B cell (primary cell): ENCODE data around the gene NCAPG. TPM values are rescaled to one million over a fixed set of nuclear protein-coding genes. Genes with fewer than 3 reads are reported as not detected.

ENCODE experiments used
- ATAC-seq: fragments of 200-7000 bp; cut with Tn5 transposase; one replicate; pipeline ENCODE4 v1.10.0; 2021; ENCODE audit warnings: low read depth, mild to moderate bottlenecking, moderate number of reproducible peaks, moderate library complexity
- CTCF ChIA-PET: fragments of 350-600 bp; sonication (Branson Sonifier 250); formaldehyde crosslinking; loops from one replicate; lab custom pipeline; 2021; ENCODE audit warnings: antibody characterized with exemption, inconsistent platforms; lab: Charles Lee
- POLR2A ChIA-PET: fragments of 350-600 bp; sonication (Branson Sonifier 250); formaldehyde crosslinking; loops from one replicate; lab custom pipeline; 2021; ENCODE audit warnings: antibody characterized with exemption; lab: Charles Lee
- DNase-seq: peaks from one replicate; pipeline ENCODE4 v3.0.0; 2013
- H2AFZ ChIP-seq: 2 replicates; pipeline ENCODE4 v1.6.1; 2012; ENCODE audit warnings: mild to moderate bottlenecking, low read depth, low read length; ENCODE audit not compliant: insufficient read depth, poor library complexity, severe bottlenecking
- H3K27ac ChIP-seq, 2 donors: 1 replicate in 1 of 2; 2 replicates in 1 of 2; pipeline ENCODE4 v1.5.1; 2012 to 2013; ENCODE audit warnings: low read length in 2 of 2, mild to moderate bottlenecking in 2 of 2, moderate library complexity in 1 of 2
- H3K27me3 ChIP-seq, 4 experiments: fragments of 200-600 bp in 1 of 4; sonication (generic) in 1 of 4; replicated peaks in 1 of 4; 1 replicate in 2 of 4; 2 replicates in 2 of 4; pipeline versions ENCODE4 v1.6.1 to v1.7.0; 2013 to 2016; ENCODE audit warnings: low read length in 3 of 4, mild to moderate bottlenecking in 2 of 4, mixed read lengths in 1 of 4, moderate library complexity in 1 of 4; ENCODE audit not compliant: insufficient read depth in 4 of 4, control insufficient read depth in 3 of 4; ENCODE audit errors: control extremely low read depth in 1 of 4
- H3K36me3 ChIP-seq, 2 experiments: replicated peaks in 1 of 2; 1 replicate in 1 of 2; 2 replicates in 1 of 2; pipeline versions ENCODE4 v1.6.1 to v1.7.1; 2013; ENCODE audit warnings: low read length in 1 of 2; ENCODE audit not compliant: insufficient read depth in 2 of 2, control insufficient read depth in 1 of 2; ENCODE audit errors: control extremely low read depth in 1 of 2, extremely low read depth in 1 of 2
- H3K4me1 ChIP-seq, 2 donors: fragments of 200-600 bp in 1 of 2; sonication (generic) in 1 of 2; 1 replicate in 1 of 2; 2 replicates in 1 of 2; pipeline versions ENCODE4 v1.5.1 to v1.6.1; 2013 to 2017; ENCODE audit warnings: low read length in 2 of 2; ENCODE audit not compliant: control insufficient read depth in 2 of 2, insufficient read depth in 2 of 2
- H3K4me2 ChIP-seq: replicated peaks from 2 replicates; pipeline ENCODE3; 2012; ENCODE audit warnings: mild to moderate bottlenecking, low read depth, low read length; ENCODE audit not compliant: poor library complexity, severe bottlenecking
- H3K4me3 ChIP-seq, 5 experiments: fragments of 200-600 bp in 1 of 5; sonication (generic) in 1 of 5; 1 replicate in 3 of 5; 2 replicates in 2 of 5; pipeline versions ENCODE4 v1.5.1 to v1.7.0; 2011 to 2016; ENCODE audit warnings: low read length in 4 of 5, mild to moderate bottlenecking in 4 of 5, low read depth in 2 of 5, control low read depth in 1 of 5, moderate library complexity in 1 of 5; ENCODE audit not compliant: insufficient read depth in 1 of 5; ENCODE audit errors: control extremely low read depth in 1 of 5, extremely low read depth in 1 of 5
- H3K79me2 ChIP-seq: fragments of 200-600 bp; sonication (generic); one replicate; pipeline ENCODE4 v1.6.0; 2016; ENCODE audit warnings: low read length; ENCODE audit not compliant: control insufficient read depth, insufficient read depth
- H3K9ac ChIP-seq: fragments of 200-600 bp; sonication (generic); 2 replicates; pipeline ENCODE4 v1.6.1; 2017; ENCODE audit warnings: mild to moderate bottlenecking, low read length, moderate library complexity
- H3K9me3 ChIP-seq, 3 donors: one replicate each; pipeline versions ENCODE4 v1.6.1 to v1.7.1; 2013; ENCODE audit warnings: low read length in 2 of 3; ENCODE audit not compliant: control insufficient read depth in 2 of 3, insufficient read depth in 1 of 3; ENCODE audit errors: control extremely low read depth in 1 of 3
- H4K20me1 ChIP-seq: 2 replicates; pipeline ENCODE4 v1.6.0; 2012; ENCODE audit warnings: mild to moderate bottlenecking, low read length; ENCODE audit not compliant: insufficient read depth, control insufficient read depth, poor library complexity, severe bottlenecking
- H3K27ac Mint-ChIP-seq: one replicate; pipeline ENCODE4 v1.8.0; 2021; ENCODE audit warnings: mixed read lengths
- H3K27me3 Mint-ChIP-seq: one replicate; pipeline ENCODE4 v1.8.0; 2021; ENCODE audit warnings: mixed read lengths
- H3K4me1 Mint-ChIP-seq: one replicate; pipeline ENCODE4 v1.8.0; 2021; ENCODE audit warnings: mixed read lengths
- H3K4me3 Mint-ChIP-seq: one replicate; pipeline ENCODE4 v1.8.0; 2021; ENCODE audit warnings: mixed read lengths
- H3K9me3 Mint-ChIP-seq: one replicate; pipeline ENCODE4 v1.8.0; 2022; ENCODE audit warnings: mixed read lengths; ENCODE audit not compliant: insufficient read depth
- EZH2 ChIP-seq: IDR thresholded peaks from 2 replicates; pipeline ENCODE4 v1.6.1; 2012; ENCODE audit warnings: borderline replicate concordance, low read depth, mild to moderate bottlenecking, moderate library complexity, low read length; ENCODE audit not compliant: insufficient read depth, poor library complexity, severe bottlenecking
- WGBS: methylation state at CpG from one replicate; pipeline ENCODE4 v1.1.5; 2013; ENCODE audit warnings: missing lambda C conversion rate; ENCODE audit not compliant: insufficient coverage; 5-methylcytosine and 5-hydroxymethylcytosine counted together
- intact Hi-C: fragments of 100-400 bp; cut with micrococcal nuclease; formaldehyde crosslinking; loops from one replicate; pipeline ENCODE4 v1.10.0; 2022
- polyA plus RNA-seq: library from polyadenylated mRNA; depleted of rRNA; stranded (reverse); fragments of >200 nt; gene quantifications from 2 replicates; pipeline ENCODE4 v1.2.3, GENCODE V29; 2012
- total RNA-seq, 2 donors: library from RNA; stranded (reverse); fragments of 120-200 nt in 1 of 2; gene quantifications; 1 replicate in 1 of 2; 2 replicates in 1 of 2; pipeline versions ENCODE4 v1.2.3 to v1.2.4, GENCODE V29; 2013 to 2022
- TF ChIP-seq, protein P1 (sequence below): fragments of 200-600 bp; IDR thresholded peaks from one replicate; pipeline ENCODE4 v1.8.0; 2022; ENCODE audit warnings: antibody characterized with exemption, mild to moderate bottlenecking

Gene NCAPG
- total and polyA plus RNA-seq, 2 donors (not counting 1 experiment from before 2014, with no cell fraction given), result 0.13 to 0.84 TPM

DNA sequence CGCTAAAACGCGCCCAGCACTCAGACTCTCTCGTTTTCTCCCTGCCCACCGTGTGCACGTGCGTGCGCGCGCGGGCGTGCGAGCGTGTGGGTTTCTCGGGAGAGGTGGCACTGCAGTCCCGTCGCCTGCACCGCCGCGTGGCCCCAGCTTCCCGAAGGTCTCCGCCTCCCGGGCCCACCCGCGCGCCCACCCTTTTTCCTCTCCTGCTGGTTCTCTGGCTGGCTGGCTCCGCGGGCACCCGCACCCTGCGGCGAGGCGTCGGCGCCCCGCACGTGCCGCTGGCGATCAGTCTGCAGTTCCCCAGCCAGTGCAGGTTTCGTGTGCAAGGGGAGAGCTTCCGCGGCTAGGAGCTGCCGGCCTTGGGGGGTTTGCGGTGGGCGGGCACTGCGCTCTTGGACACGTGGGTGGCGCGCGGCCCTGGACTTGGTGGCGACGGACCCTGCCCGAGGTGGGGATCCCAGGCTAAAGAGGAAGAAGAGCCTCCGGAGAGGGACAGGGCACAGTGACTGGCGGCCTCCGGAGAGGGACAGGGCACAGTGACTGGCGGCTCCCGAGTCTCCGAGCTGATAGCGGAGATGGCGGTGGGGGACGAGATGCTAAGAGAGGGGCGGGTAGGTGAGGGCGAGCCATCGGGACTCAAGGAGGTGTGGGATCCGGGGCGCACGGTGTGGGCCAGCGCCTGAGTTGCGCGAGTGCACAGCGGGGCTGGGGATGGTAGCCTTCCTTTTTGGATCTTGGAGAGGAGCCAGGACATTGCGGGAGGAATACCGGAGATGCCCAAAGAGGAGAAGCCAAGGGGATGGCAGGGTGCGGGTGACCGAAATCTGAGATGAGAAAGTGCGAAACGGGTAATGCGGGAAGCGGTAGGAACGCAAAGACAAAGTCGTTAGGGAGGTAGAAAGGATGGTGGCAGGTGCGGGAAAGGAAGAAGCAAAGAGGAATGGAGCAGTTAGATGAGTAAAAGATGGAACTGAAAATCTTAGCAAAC, 29.2 kb upstream of the NCAPG start, which contains the start of gene FAM184B:
FAM184B (minus strand) TSS at position 322 of the 988 bp plus-strand sequence. CDS start 322 bp downstream, outside the sequence.
- no peak within 1 kb of the TSS for H2AFZ ChIP-seq
- CTCF ChIA-PET, result no interaction called here
- Mint-ChIP-seq H3K27ac (no peak within 1 kb of the TSS), H3K9me3 (no peaks in the 10 kb centered on the region), H3K4me1 (peaks cover 16% of the 10 kb centered on the region), H3K27me3 (peaks cover 23% of the 10 kb centered on the region), H3K4me3 (peak within 1 kb of the TSS; percentile 16)
- no peak within 1 kb of the TSS for H3K4me3 ChIP-seq
- no peaks in the 10 kb centered on the region for H4K20me1 ChIP-seq
- H3K4me1 ChIP-seq, result peaks cover 14 to 23% of the 10 kb centered on the region in 2 donors
- no peak within 1 kb of the TSS for H3K27ac ChIP-seq
- H3K27me3 ChIP-seq, result peaks cover 0 to 25% (median 18%) of the 10 kb centered on the region in 4 experiments
- POLR2A ChIA-PET, result no interaction called here
- intact Hi-C loops, result no loop called here
- no peaks in the 10 kb centered on the region for H3K79me2 ChIP-seq
- H3K36me3 ChIP-seq, result peaks cover 0 to 2% of the 10 kb centered on the region in 2 experiments
- peaks cover 0 to 5% (median 0%) of the 10 kb centered on the region in 3 donors for H3K9me3 ChIP-seq
- DNase-seq, result no peak
- H3K9ac ChIP-seq, result no peak within 1 kb of the TSS
- peak within 1 kb of the TSS; percentile 46 for H3K4me2 ChIP-seq
- no peak for ATAC-seq
- 10% methylated on average over 79 of the region's 82 CpGs for WGBS
- TF ChIP-seq, protein P1, sequence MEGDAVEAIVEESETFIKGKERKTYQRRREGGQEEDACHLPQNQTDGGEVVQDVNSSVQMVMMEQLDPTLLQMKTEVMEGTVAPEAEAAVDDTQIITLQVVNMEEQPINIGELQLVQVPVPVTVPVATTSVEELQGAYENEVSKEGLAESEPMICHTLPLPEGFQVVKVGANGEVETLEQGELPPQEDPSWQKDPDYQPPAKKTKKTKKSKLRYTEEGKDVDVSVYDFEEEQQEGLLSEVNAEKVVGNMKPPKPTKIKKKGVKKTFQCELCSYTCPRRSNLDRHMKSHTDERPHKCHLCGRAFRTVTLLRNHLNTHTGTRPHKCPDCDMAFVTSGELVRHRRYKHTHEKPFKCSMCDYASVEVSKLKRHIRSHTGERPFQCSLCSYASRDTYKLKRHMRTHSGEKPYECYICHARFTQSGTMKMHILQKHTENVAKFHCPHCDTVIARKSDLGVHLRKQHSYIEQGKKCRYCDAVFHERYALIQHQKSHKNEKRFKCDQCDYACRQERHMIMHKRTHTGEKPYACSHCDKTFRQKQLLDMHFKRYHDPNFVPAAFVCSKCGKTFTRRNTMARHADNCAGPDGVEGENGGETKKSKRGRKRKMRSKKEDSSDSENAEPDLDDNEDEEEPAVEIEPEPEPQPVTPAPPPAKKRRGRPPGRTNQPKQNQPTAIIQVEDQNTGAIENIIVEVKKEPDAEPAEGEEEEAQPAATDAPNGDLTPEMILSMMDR, result no peak
- TF ChIP-seq EZH2, result no peak

DNA sequence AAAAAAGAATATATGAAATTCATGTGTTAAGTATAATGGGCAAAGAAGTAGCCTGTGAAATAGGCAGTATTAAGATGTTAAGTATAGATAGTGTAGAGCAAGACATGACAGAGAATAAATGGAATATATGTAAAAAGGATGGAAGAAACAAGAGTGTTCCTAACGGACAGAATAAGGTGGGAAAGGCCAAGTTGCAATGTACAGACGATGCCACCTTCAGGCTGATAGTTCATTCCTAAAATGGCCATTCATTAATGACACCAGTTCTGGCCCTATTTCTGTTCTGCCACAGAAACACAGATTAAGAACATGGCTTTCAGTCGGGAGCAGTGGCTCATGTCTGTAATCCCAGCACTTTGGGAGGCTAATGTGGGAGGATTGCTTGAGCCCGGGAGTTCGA, 24.9 kb upstream of the NCAPG start:
- Mint-ChIP-seq H3K4me3 (no peak overlapping the region), H3K4me1 (peaks cover 19% of the 10 kb centered on the region), H3K27me3 (peaks cover 10% of the 10 kb centered on the region), H3K9me3 (no peaks in the 10 kb centered on the region), H3K27ac (no peak overlapping the region)
- ATAC-seq (no peak), DNase-seq (no peak)
- 100% methylated on average over 2 of the region's 5 CpGs for WGBS
- Histone ChIP-seq H3K36me3 (peaks cover 0 to 2% of the 10 kb centered on the region in 2 experiments), H4K20me1 (no peaks in the 10 kb centered on the region), H2AFZ (no peak overlapping the region), H3K4me3 (no peak overlapping the region), H3K9me3 (peaks cover 0 to 5% (median 0%) of the 10 kb centered on the region in 3 donors), H3K27me3 (peaks cover 0 to 14% (median 5%) of the 10 kb centered on the region in 4 experiments), H3K4me1 (peaks cover 13 to 21% of the 10 kb centered on the region in 2 donors), H3K4me2 (no peak overlapping the region), H3K79me2 (no peaks in the 10 kb centered on the region), H3K27ac (no peak overlapping the region), H3K9ac (no peak overlapping the region)
- POLR2A ChIA-PET, result no interaction called here
- intact Hi-C loops, result no loop called here
- CTCF ChIA-PET, result no interaction called here
- TF ChIP-seq, protein P1, result no peak
- TF ChIP-seq EZH2, result no peak
